Measurements from ENCODE around the gene NKD2. TPM values are rescaled to one million over a fixed set of nuclear protein-coding genes. Genes with fewer than 3 reads are reported as not detected.

NKD2 gene
- total and polyA plus RNA-seq, 3 donors from 2014 or later, result 16.5 to 42.1 (median 31.6) TPM

DNA sequence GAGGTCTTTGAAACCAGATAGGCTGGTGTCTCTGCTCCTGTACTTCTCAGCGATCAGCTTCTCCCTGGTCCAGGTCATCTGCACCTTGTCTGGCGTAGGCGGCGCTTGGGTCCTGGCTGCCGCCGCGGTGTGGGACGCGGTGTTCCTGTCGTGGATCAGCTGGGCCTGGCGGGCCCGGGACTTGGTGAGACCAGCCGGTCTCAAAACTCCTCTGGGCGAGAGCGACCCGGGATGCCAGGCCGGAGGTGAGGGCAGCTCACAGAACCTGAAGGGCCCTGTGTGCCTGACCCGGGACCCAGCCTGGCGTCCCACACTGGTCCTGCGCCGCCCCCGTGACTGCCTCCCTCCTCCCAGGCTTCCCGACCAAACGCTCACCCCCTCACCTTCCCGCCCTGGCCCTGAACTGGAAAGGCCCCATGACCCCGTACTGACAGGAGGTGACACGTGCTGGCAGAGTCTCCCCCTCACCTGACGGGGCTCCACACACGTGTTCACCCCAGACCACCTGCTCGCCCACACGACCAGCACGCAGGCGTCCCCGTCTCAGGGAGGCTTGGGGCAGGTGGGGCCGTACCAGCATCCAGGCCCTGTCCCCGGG is 49.0 kb downstream of the NKD2 start:
- H3K4me1 ChIP-seq, result no peaks in the 10 kb centered on the region
- H3K36me3 ChIP-seq (ENCODE audit: low read depth, missing control alignments), result no peaks in the 10 kb centered on the region
- H3K4me3 ChIP-seq, result no peak overlapping the region
- no peak for DNase-seq
- 86% methylated on average over 26 to 36 of the region's 36 CpGs for WGBS, 2 donors
- no peak for TF ChIP-seq POLR2A (IDR thresholded peaks at IDR 0.05)
- TF ChIP-seq, protein P1, sequence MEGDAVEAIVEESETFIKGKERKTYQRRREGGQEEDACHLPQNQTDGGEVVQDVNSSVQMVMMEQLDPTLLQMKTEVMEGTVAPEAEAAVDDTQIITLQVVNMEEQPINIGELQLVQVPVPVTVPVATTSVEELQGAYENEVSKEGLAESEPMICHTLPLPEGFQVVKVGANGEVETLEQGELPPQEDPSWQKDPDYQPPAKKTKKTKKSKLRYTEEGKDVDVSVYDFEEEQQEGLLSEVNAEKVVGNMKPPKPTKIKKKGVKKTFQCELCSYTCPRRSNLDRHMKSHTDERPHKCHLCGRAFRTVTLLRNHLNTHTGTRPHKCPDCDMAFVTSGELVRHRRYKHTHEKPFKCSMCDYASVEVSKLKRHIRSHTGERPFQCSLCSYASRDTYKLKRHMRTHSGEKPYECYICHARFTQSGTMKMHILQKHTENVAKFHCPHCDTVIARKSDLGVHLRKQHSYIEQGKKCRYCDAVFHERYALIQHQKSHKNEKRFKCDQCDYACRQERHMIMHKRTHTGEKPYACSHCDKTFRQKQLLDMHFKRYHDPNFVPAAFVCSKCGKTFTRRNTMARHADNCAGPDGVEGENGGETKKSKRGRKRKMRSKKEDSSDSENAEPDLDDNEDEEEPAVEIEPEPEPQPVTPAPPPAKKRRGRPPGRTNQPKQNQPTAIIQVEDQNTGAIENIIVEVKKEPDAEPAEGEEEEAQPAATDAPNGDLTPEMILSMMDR (IDR thresholded peaks at IDR 0.05), result no peak
- no peak overlapping the region for H3K27ac ChIP-seq
- H3K27me3 ChIP-seq, result no peaks in the 10 kb centered on the region
- intact Hi-C loops (cut with DNase I; ENCODE audit: low total_unique reads), result no loop called here
- no peaks in the 10 kb centered on the region for H3K9me3 ChIP-seq

DNA sequence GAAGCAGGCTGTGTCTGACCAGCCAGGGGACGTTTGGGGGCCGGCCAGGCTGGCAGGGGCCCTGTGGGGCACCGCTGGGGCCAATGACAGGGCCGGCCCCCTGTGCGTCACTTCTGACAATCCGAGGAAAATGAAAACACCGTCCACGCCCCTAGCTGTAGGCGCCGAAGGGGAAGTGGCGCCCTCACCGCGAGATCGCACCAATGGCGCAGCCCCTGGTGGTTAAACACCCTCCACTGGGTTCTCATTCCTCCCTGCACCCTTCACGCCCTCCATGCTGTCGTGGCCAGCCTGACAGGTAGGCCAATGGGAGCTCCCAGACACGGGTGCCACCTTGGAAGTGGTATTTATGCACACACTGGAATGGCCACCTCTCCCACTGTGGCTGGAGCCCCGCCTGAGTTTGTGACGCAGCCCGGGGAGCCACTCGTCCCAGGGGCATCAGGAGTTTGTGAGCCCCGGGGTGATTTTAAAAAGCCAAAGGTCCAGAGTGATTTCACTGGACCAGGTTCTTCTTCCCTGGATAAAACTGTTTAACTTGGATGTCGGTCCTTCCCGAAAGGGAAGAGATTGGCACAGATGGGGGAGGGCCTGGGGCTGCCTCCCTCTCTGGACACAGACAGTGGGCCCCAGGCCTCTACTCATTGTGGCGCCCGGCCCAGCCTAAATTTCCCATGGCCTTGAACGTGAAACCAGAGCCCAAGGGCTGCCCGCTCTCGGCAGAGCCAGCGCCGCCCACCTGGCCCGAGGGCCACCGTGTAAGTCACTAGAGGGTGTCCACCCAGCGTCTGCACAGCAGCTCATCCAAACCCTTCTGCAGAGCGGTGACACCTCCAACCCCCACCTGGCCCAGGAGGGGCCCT is 49.7 kb downstream of the NKD2 start:
- no peak for DNase-seq
- Histone ChIP-seq H3K4me3 (no peak overlapping the region), H3K9me3 (no peaks in the 10 kb centered on the region), H3K27ac (no peak overlapping the region), H3K4me1 (no peaks in the 10 kb centered on the region), H3K36me3 (ENCODE audit: low read depth, missing control alignments) (no peaks in the 10 kb centered on the region), H3K27me3 (no peaks in the 10 kb centered on the region)
- TF ChIP-seq POLR2A (IDR thresholded peaks at IDR 0.05), result no peak
- TF ChIP-seq, protein P1 (IDR thresholded peaks at IDR 0.05), result no peak
- WGBS, 2 donors, result 89 to 92% methylated on average over 29 to 35 of the region's 36 CpGs
- intact Hi-C loops (cut with DNase I; ENCODE audit: low total_unique reads), result no loop called here

DNA sequence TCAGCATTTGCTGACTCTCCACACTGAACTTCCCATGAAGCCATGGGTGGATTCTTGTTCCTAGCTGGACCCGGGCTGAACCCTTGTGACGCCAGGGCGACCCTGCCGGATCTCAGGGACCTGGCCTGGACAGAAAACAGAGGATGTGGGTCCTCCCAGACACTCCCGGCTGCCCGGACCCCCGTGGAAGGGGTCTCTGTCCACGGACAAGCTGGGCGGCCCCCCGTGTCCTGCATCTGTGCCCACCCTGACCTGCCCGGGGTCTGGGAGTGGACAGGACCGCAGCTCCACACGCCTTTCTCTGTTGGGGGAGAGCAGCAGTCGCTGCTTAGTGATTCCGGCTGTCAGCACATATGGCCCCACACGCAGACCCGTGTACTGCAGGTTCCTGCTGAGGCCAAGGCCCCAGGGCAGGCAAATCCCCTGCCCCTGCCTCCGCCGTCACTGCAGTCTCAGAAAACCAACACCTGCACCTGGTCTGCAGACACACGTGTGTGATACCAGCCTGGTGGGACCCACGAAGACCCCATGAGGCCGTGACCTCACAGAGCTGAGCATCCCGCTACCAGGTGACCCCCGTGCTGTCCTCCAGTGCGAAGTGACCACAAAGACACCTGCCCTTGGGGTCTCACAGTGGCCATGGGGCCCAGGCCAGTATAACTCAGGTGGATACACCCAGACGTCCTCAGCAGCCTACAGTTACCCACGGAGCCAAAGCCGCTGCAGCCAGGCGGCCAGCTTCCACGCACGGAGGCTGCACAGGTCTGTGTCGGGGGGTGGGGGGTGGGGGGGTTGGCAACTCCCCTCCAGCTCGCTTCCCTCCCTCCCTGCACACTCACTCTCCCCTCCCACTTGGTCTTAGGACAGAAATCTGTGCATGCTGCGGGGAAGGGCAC is 50.6 kb downstream of the NKD2 start:
- TF ChIP-seq POLR2A (IDR thresholded peaks at IDR 0.05), result no peak
- TF ChIP-seq, protein P1 (IDR thresholded peaks at IDR 0.05), result no peak
- 89 to 92% methylated on average over 15 to 34 of the region's 34 CpGs for WGBS, 2 donors
- Histone ChIP-seq H3K36me3 (ENCODE audit: low read depth, missing control alignments) (no peaks in the 10 kb centered on the region), H3K4me3 (no peak overlapping the region), H3K4me1 (no peaks in the 10 kb centered on the region), H3K9me3 (no peaks in the 10 kb centered on the region), H3K27ac (no peak overlapping the region), H3K27me3 (no peaks in the 10 kb centered on the region)
- DNase-seq, result no peak
- intact Hi-C loops (cut with DNase I; ENCODE audit: low total_unique reads), result no loop called here

DNA sequence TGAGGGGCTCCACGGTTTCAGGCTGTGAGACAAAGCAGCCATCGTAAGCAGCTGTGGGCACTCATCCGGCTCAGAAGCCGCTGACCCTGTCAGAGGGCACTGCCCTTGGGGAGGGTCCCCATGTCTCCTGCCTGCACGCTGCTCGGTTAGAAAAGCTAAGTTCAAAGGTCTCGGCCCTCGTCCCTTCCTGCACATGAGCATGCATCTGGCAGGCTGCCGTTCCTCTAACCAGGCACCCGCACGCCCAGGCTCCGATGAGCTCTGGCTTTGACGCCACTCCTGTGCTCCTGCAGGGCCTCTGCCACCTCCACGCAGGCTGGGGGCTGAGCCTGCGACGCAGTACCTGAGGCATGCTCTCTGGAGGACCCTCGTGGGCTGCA is 51.3 kb downstream of the NKD2 start:
- Histone ChIP-seq H3K4me1 (no peaks in the 10 kb centered on the region), H3K4me3 (no peak overlapping the region), H3K36me3 (ENCODE audit: low read depth, missing control alignments) (no peaks in the 10 kb centered on the region), H3K27ac (no peak overlapping the region), H3K9me3 (no peaks in the 10 kb centered on the region), H3K27me3 (no peaks in the 10 kb centered on the region)
- intact Hi-C loops (cut with DNase I; ENCODE audit: low total_unique reads), result no loop called here
- no peak for DNase-seq
- TF ChIP-seq, protein P1 (IDR thresholded peaks at IDR 0.05), result no peak
- TF ChIP-seq POLR2A (IDR thresholded peaks at IDR 0.05), result no peak
- 82 to 86% methylated on average over 14 to 17 of the region's 17 CpGs for WGBS, 2 donors

All from testis (tissue), 3 donors.